GM12891 (cell line): ENCODE results near the gene PCNX1.

Experiments used
- PAX5 ChIP-seq: IDR thresholded peaks from 2 replicates; pipeline ENCODE4 v1.6.1; 2011; ENCODE audit warnings: low read length, moderate library complexity, mild to moderate bottlenecking; ENCODE audit not compliant: insufficient read depth, severe bottlenecking
- POLR2A ChIP-seq: IDR thresholded peaks from 2 replicates; pipeline ENCODE4 v1.6.1; 2011; ENCODE audit warnings: low read depth, low read length, control low read depth
- POLR2AphosphoS5 ChIP-seq: IDR thresholded peaks from 2 replicates; pipeline ENCODE4 v1.6.1; 2011; ENCODE audit warnings: low read depth, low read length, control low read depth
- POU2F2 ChIP-seq: IDR thresholded peaks from 2 replicates; pipeline ENCODE4 v1.6.1; 2011; ENCODE audit warnings: low read depth, mild to moderate bottlenecking, control low read depth, low read length, moderate library complexity
- SPI1 ChIP-seq: IDR thresholded peaks from 2 replicates; pipeline ENCODE4 v1.6.1; 2011; ENCODE audit warnings: low read depth, low read length, control low read depth
- TAF1 ChIP-seq: IDR thresholded peaks from 2 replicates; pipeline ENCODE4 v1.6.1; 2011; ENCODE audit warnings: low read depth, low read length, control low read depth

GRCh38 chr14:70934502-70935134 is 27.4 kb downstream of the PCNX1 start:
- TF ChIP-seq POLR2A: no peak
- TF ChIP-seq SPI1: no peak
- no peak for TF ChIP-seq POLR2AphosphoS5
- TF ChIP-seq TAF1: no peak
- no peak for TF ChIP-seq PAX5
- TF ChIP-seq POU2F2: no peak
